ENCODE data around the gene CREB3.

CREB3 gene

GRCh38 chr9:35732185-35732799, at the start of gene CREB3, which contains the start of gene TLN1:
Gene CREB3 (plus strand): TSS chr9:35732666. CDS start chr9:35732773, 107 bp downstream.
Gene TLN1 (minus strand): TSS chr9:35732195. CDS start chr9:35725694, 6,501 bp downstream.
- peak; percentile 91 for DNase-seq (ENCODE audit: low spot score)

- DNase-seq (ENCODE audit: low spot score): no peak
Observed at GRCh38 chr9:35683323-35683722, 49.1 kb upstream of the CREB3 start.

- no peak for DNase-seq (ENCODE audit: low spot score)
Observed at GRCh38 chr9:35684921-35685320, 47.5 kb upstream of the CREB3 start.

- DNase-seq (ENCODE audit: low spot score): no peak
Observed at GRCh38 chr9:35685506-35685905, 47.0 kb upstream of the CREB3 start.

GRCh38 chr9:35686222-35687203, 46.0 kb upstream of the CREB3 start:
- DNase-seq (ENCODE audit: low spot score): no peak

GRCh38 chr9:35687306-35687705, 45.2 kb upstream of the CREB3 start:
- no peak for DNase-seq (ENCODE audit: low spot score)

- DNase-seq (ENCODE audit: low spot score): no peak
Observed at GRCh38 chr9:35687972-35688557, 44.4 kb upstream of the CREB3 start.

- DNase-seq (ENCODE audit: low spot score): no peak
Observed at GRCh38 chr9:35688558-35689541, 43.6 kb upstream of the CREB3 start.

GRCh38 chr9:35689542-35690293, 42.7 kb upstream of the CREB3 start, which contains the start of gene TPM2:
Gene TPM2 (minus strand): TSS chr9:35689925. CDS start chr9:35689817, 108 bp downstream.
- DNase-seq (ENCODE audit: low spot score): no peak

- no peak for DNase-seq (ENCODE audit: low spot score)
Observed at GRCh38 chr9:35690294-35690613, 42.2 kb upstream of the CREB3 start.

- peak; percentile 82 for DNase-seq (ENCODE audit: low spot score)
Observed at GRCh38 chr9:35690614-35691333, 41.7 kb upstream of the CREB3 start.

GRCh38 chr9:35691334-35691650, 41.2 kb upstream of the CREB3 start:
- DNase-seq (ENCODE audit: low spot score): no peak

GRCh38 chr9:35691757-35692301, 40.6 kb upstream of the CREB3 start:
- no peak for DNase-seq (ENCODE audit: low spot score)

- DNase-seq (ENCODE audit: low spot score): no peak
Observed at GRCh38 chr9:35695943-35696401, 36.5 kb upstream of the CREB3 start.

GRCh38 chr9:35696520-35697215, 35.8 kb upstream of the CREB3 start:
- peak; percentile 90 for DNase-seq (ENCODE audit: low spot score)

GRCh38 chr9:35697486-35697885, 35.0 kb upstream of the CREB3 start:
- DNase-seq (ENCODE audit: low spot score): no peak

- DNase-seq (ENCODE audit: low spot score): no peak
Observed at GRCh38 chr9:35698231-35698630, 34.2 kb upstream of the CREB3 start.

GRCh38 chr9:35700031-35700430, 32.4 kb upstream of the CREB3 start:
- no peak for DNase-seq (ENCODE audit: low spot score)

GRCh38 chr9:35700942-35701341, 31.5 kb upstream of the CREB3 start:
- DNase-seq (ENCODE audit: low spot score): no peak
